Measurements from ENCODE around the gene RBFOX2. TPM values are rescaled to one million over a fixed set of nuclear protein-coding genes. Genes with fewer than 3 reads are reported as not detected.

Gene RBFOX2
- total and polyA plus RNA-seq, 10 of the 15 experiments (the other 5 are each of a cell fraction or from before 2014, with no cell fraction given) = 0.01 to 2.7 (median 0.17) TPM; not detected in 4

DNA sequence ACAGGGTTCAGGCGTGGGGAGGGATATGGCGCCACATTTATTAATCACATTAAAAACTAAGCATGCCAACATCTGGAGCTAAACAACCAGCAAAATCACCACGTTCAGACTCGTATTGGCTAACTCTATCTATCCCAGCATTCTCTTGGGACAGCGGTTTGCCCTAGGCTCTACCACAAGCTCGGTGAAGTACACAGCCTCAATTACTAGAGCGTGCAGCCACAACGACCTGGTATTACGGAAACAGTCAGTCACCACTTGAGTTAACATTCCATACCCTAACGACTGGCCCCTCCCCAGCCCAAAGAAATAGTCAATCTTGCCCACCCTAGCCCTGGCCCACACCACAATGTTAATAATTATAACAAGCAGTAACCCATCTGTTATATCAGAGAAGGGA is 278.8 kb downstream of the RBFOX2 start (continued):
- peak; percentile 67 for TF ChIP-seq IKZF1 (conservative IDR thresholded peaks at IDR 0.05)
- no peak for TF ChIP-seq ZZZ3 (IDR thresholded peaks at IDR 0.05; ENCODE audit: control insufficient read depth, insufficient read length, low read depth)
- no peak for TF ChIP-seq SUZ12 (IDR thresholded peaks at IDR 0.05; ENCODE audit: unreplicated experiment)
- TF ChIP-seq ZNF384 (IDR thresholded peaks at IDR 0.05; ENCODE audit: borderline replicate concordance, low read depth, low read length) = no peak
- no peak for TF ChIP-seq ETV6 (conservative IDR thresholded peaks at IDR 0.05 in 1 of 2, IDR thresholded peaks at IDR 0.05 in 1 of 2; ENCODE audit: borderline replicate concordance in 1 of 2, low read depth in 1 of 2)
- 0 out of 2 replicates have a peak, but pooled peaks have one; percentile 20 for TF ChIP-seq BMI1 (IDR thresholded peaks at IDR 0.05; ENCODE audit: borderline replicate concordance)
- TF ChIP-seq, protein P1, sequence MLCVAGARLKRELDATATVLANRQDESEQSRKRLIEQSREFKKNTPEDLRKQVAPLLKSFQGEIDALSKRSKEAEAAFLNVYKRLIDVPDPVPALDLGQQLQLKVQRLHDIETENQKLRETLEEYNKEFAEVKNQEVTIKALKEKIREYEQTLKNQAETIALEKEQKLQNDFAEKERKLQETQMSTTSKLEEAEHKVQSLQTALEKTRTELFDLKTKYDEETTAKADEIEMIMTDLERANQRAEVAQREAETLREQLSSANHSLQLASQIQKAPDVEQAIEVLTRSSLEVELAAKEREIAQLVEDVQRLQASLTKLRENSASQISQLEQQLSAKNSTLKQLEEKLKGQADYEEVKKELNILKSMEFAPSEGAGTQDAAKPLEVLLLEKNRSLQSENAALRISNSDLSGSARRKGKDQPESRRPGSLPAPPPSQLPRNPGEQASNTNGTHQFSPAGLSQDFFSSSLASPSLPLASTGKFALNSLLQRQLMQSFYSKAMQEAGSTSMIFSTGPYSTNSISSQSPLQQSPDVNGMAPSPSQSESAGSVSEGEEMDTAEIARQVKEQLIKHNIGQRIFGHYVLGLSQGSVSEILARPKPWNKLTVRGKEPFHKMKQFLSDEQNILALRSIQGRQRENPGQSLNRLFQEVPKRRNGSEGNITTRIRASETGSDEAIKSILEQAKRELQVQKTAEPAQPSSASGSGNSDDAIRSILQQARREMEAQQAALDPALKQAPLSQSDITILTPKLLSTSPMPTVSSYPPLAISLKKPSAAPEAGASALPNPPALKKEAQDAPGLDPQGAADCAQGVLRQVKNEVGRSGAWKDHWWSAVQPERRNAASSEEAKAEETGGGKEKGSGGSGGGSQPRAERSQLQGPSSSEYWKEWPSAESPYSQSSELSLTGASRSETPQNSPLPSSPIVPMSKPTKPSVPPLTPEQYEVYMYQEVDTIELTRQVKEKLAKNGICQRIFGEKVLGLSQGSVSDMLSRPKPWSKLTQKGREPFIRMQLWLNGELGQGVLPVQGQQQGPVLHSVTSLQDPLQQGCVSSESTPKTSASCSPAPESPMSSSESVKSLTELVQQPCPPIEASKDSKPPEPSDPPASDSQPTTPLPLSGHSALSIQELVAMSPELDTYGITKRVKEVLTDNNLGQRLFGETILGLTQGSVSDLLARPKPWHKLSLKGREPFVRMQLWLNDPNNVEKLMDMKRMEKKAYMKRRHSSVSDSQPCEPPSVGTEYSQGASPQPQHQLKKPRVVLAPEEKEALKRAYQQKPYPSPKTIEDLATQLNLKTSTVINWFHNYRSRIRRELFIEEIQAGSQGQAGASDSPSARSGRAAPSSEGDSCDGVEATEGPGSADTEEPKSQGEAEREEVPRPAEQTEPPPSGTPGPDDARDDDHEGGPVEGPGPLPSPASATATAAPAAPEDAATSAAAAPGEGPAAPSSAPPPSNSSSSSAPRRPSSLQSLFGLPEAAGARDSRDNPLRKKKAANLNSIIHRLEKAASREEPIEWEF (IDR thresholded peaks at IDR 0.05; ENCODE audit: insufficient replicate concordance, low read depth, low read length) = no peak
- TF ChIP-seq FOS (IDR thresholded peaks at IDR 0.05; ENCODE audit: borderline replicate concordance, extremely low read depth, insufficient read length) = no peak
- TF ChIP-seq ATF7 (IDR thresholded peaks at IDR 0.05; ENCODE audit: low read depth) = no peak
- TF ChIP-seq BCL11A (IDR thresholded peaks at IDR 0.05; ENCODE audit: low read depth, low read length) = peak; percentile 76; the same call in 1 of the 2 replicates
- no peak for TF ChIP-seq FOXK2 (IDR thresholded peaks at IDR 0.05)
- TF ChIP-seq, protein P2, sequence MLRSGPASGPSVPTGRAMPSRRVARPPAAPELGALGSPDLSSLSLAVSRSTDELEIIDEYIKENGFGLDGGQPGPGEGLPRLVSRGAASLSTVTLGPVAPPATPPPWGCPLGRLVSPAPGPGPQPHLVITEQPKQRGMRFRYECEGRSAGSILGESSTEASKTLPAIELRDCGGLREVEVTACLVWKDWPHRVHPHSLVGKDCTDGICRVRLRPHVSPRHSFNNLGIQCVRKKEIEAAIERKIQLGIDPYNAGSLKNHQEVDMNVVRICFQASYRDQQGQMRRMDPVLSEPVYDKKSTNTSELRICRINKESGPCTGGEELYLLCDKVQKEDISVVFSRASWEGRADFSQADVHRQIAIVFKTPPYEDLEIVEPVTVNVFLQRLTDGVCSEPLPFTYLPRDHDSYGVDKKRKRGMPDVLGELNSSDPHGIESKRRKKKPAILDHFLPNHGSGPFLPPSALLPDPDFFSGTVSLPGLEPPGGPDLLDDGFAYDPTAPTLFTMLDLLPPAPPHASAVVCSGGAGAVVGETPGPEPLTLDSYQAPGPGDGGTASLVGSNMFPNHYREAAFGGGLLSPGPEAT (IDR thresholded peaks at IDR 0.05; ENCODE audit: low read depth) = peak; percentile 38
- TF ChIP-seq NBN (IDR thresholded peaks at IDR 0.05) = peak; percentile 36; the same call in 1 of the 2 replicates
- TF ChIP-seq EZH2 (IDR thresholded peaks at IDR 0.05; ENCODE audit: borderline replicate concordance, control insufficient read depth, low read depth, low read length) = no peak
- no peak for TF ChIP-seq RBBP5 (conservative IDR thresholded peaks at IDR 0.05)
- peak; percentile 25; the same call in 1 of the 2 replicates for TF ChIP-seq CREM (IDR thresholded peaks at IDR 0.05; ENCODE audit: low read depth)
- no peak for TF ChIP-seq NFYA (IDR thresholded peaks at IDR 0.05; ENCODE audit: borderline replicate concordance, low read depth, low read length)
- TF ChIP-seq SIX5 (IDR thresholded peaks at IDR 0.05; ENCODE audit: low read depth, low read length, severe bottlenecking) = no peak
- TF ChIP-seq TCF12 (IDR thresholded peaks at IDR 0.05; ENCODE audit: low read depth, low read length) = 0 out of 2 replicates have a peak, but pooled peaks have one; percentile 26
- TF ChIP-seq BHLHE40 (IDR thresholded peaks at IDR 0.05; ENCODE audit: borderline replicate concordance in 1 of 2, low read depth in 2 of 2, low read length in 1 of 2) = peak; percentile 53 to 71; a peak in 3 of 4 replicates
- TF ChIP-seq, protein P3, sequence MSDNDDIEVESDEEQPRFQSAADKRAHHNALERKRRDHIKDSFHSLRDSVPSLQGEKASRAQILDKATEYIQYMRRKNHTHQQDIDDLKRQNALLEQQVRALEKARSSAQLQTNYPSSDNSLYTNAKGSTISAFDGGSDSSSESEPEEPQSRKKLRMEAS (IDR thresholded peaks at IDR 0.05; ENCODE audit: low read depth, low read length) = no peak
- TF ChIP-seq, protein P4, sequence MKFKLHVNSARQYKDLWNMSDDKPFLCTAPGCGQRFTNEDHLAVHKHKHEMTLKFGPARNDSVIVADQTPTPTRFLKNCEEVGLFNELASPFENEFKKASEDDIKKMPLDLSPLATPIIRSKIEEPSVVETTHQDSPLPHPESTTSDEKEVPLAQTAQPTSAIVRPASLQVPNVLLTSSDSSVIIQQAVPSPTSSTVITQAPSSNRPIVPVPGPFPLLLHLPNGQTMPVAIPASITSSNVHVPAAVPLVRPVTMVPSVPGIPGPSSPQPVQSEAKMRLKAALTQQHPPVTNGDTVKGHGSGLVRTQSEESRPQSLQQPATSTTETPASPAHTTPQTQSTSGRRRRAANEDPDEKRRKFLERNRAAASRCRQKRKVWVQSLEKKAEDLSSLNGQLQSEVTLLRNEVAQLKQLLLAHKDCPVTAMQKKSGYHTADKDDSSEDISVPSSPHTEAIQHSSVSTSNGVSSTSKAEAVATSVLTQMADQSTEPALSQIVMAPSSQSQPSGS (IDR thresholded peaks at IDR 0.05; ENCODE audit: low read length) = 0 out of 2 replicates have a peak, but pooled peaks have one; percentile 8

Measured in GM12878 (cell line).